Transverse colon (tissue), 4 donors: Measurements from ENCODE around the gene SLC19A1. TPM values are rescaled to one million over a fixed set of nuclear protein-coding genes. Genes with fewer than 3 reads are reported as not detected.
A peak's percentile ranks its signal among the peaks of the same experiment; 100 is the strongest.

Experiments
- DNase-seq: peaks from one replicate; pipeline ENCODE4 v3.0.0-alpha.2; 2019
- H3K27ac ChIP-seq, 4 donors: fragments of 200-600 bp; sonication (generic); 2 replicates each; pipeline ENCODE4 v1.5.1; 2016 to 2018; ENCODE audit warnings: inconsistent platforms in 4 of 4
- H3K27me3 ChIP-seq: fragments of 200-600 bp; sonication (generic); 2 replicates; pipeline ENCODE4 v1.5.1; 2017; ENCODE audit warnings: inconsistent platforms
- H3K36me3 ChIP-seq, 4 donors: fragments of 200-600 bp; sonication (generic); 2 replicates each; pipeline ENCODE4 v1.5.1; 2017 to 2019; ENCODE audit warnings: inconsistent platforms in 4 of 4
- H3K4me1 ChIP-seq, 4 donors: fragments of 200-600 bp; sonication (generic); 2 replicates each; pipeline ENCODE4 v1.5.1; 2017 to 2020; ENCODE audit warnings: inconsistent platforms in 4 of 4
- H3K4me3 ChIP-seq, 4 donors: fragments of 200-600 bp; sonication (generic); 1 replicate in 1 of 4; 2 replicates in 3 of 4; pipeline versions ENCODE4 v1.5.1 to v1.6.1; 2017 to 2019; ENCODE audit warnings: inconsistent platforms in 4 of 4
- H3K9me3 ChIP-seq, 2 donors: fragments of 200-600 bp; sonication (generic); 2 replicates each; pipeline ENCODE4 v1.5.1; 2017 to 2019; ENCODE audit warnings: inconsistent platforms in 2 of 2
- EP300 ChIP-seq: sonication (generic); formaldehyde crosslinking; IDR thresholded peaks from one replicate; pipeline ENCODE4 v1.6.1; 2017; ENCODE audit warnings: antibody characterized with exemption, low read depth
- POLR2A ChIP-seq: fragments of 450-650 bp; IDR thresholded peaks from one replicate; pipeline ENCODE4 v1.6.1; 2016; ENCODE audit warnings: antibody characterized with exemption, mild to moderate bottlenecking, moderate library complexity
- POLR2AphosphoS5 ChIP-seq, 3 donors: sonication (generic); formaldehyde crosslinking; IDR thresholded peaks; one replicate each; pipeline ENCODE4 v1.6.1; 2016; ENCODE audit warnings: antibody characterized with exemption in 3 of 3
- WGBS, 2 donors: methylation state at CpG; one replicate each; pipeline ENCODE4 v1.1.5; 2018; ENCODE audit warnings: low coverage in 1 of 2; 5-methylcytosine and 5-hydroxymethylcytosine counted together
- in situ Hi-C, 4 donors: fragments of 200-750 bp; cut with MboI; loops; one replicate each; pipeline versions ENCODE4 v1.15.0 to v1.15.1; 2017; ENCODE audit warnings: low sequenced_read_pairs in 3 of 4, low pct_ligation_motif_present in 1 of 4, low pct_unique_long_range_greater_than_20kb in 1 of 4
- intact Hi-C: fragments of 100-400 bp; cut with DNase I; formaldehyde crosslinking; loops from one replicate; pipeline ENCODE4 v1.15.1; 2023; ENCODE audit warnings: low total_unique reads
- total RNA-seq, 4 donors: library from RNA; depleted of rRNA; stranded (reverse); fragments of >200 nt; gene quantifications; one replicate each; pipeline ENCODE4 v1.1.0, GENCODE V29; 2016
- TF ChIP-seq, protein P1 (sequence below), 5 experiments: fragments of 200-600 bp in 3 of 5; fragments of 450-650 bp in 2 of 5; sonication (generic) in 3 of 5; IDR thresholded peaks; 1 replicate in 2 of 5; 2 replicates in 3 of 5; pipeline ENCODE4 v1.5.1; 2016 to 2017; ENCODE audit warnings: antibody characterized with exemption in 5 of 5, inconsistent platforms in 3 of 5, mild to moderate bottlenecking in 2 of 5, moderate library complexity in 1 of 5

The SLC19A1 gene
- total RNA-seq, 4 donors from 2014 or later = 8.3 to 24.1 (median 17.3) TPM

DNA sequence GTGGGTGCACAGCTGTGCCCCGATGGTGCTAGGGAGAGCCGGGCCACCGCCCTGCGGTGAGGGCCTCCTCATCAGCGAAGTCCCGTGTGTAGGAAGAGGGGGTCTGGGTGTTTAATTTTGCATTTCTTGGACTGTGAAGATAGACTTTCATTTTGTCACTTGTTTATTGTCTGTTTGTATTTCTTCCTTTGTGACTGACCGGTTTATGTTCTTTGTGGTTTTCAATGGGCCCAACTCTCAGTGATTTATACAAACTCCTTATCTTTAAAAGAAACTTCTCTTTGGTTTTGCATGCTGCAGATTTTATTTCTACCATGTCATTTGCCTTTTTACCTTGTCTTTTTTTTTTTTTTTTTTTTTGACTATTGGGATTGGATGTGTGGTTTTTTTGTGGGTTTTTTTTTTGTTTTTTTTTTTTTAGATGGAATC lies 72.1 kb downstream of the SLC19A1 start:
- TF ChIP-seq POLR2A (no peak), POLR2AphosphoS5 (IDR thresholded peaks at IDR 0.05) (no peak), EP300 (no peak)
- TF ChIP-seq, protein P1, sequence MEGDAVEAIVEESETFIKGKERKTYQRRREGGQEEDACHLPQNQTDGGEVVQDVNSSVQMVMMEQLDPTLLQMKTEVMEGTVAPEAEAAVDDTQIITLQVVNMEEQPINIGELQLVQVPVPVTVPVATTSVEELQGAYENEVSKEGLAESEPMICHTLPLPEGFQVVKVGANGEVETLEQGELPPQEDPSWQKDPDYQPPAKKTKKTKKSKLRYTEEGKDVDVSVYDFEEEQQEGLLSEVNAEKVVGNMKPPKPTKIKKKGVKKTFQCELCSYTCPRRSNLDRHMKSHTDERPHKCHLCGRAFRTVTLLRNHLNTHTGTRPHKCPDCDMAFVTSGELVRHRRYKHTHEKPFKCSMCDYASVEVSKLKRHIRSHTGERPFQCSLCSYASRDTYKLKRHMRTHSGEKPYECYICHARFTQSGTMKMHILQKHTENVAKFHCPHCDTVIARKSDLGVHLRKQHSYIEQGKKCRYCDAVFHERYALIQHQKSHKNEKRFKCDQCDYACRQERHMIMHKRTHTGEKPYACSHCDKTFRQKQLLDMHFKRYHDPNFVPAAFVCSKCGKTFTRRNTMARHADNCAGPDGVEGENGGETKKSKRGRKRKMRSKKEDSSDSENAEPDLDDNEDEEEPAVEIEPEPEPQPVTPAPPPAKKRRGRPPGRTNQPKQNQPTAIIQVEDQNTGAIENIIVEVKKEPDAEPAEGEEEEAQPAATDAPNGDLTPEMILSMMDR (IDR thresholded peaks at IDR 0.05) = no peak
- Histone ChIP-seq H3K27me3 (no peaks in the 10 kb centered on the region), H3K9me3 (no peaks in the 10 kb centered on the region), H3K36me3 (no peaks in the 10 kb centered on the region), H3K27ac (peak overlapping the region; percentile 62 to 81 (median 79)), H3K4me3 (no peak overlapping the region), H3K4me1 (peaks cover 6 to 33% (median 13%) of the 10 kb centered on the region in 4 donors)
- WGBS, 2 donors = 45 to 59% methylated on average over 1 to 7 of the region's 7 CpGs
- in situ Hi-C loops = loop anchor here in 3 of 4 donors (10.0 to 25.0 kb wide), 3 partner anchors 125 to 308 kb away; partner anchors contain the start of gene POFUT2 (in 1 of the 3)
- intact Hi-C loops = no loop called here
- DNase-seq = no peak

DNA sequence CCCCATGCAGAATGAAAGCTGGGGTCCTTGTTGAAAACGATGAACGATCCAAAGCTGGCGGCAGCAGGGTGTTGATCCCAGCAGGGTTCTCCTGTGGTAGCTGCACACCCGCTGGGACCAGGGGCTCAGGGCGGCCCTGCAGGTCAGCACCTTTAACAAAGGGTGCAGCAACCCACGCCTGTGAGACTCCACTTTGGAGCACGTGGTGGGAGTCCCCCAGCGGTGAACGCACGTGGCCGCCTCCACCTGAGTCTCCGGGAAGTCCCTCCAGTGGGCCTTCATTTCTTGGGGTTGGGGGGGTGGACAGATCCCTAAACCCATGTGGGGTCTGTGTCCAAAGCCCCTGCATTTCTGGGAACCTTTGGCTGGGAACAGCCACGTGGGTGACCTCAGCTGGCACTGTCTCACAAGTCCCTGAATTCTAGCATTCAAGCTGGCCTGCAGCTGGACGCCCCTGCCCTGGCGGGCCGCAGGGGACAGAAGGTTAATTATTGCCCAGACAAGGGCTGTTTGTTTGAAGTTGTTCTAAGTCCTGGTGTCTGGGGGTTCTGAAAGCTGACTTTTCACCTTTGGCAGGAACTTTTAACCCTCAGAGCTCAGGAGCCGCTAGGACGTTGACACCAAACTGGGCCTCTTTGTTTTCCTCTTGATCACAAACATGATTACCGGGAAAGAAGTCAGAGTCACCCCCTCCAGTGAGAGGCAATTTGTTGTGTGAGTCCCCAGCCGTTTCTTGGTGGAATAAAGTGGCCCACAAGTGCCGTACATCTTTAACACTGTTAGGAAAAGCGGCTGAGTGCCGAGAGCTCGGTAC lies 72.8 kb downstream of the SLC19A1 start:
- WGBS, 2 donors = 62% methylated on average over 22 of the region's 24 CpGs; no CpG with 5 or more reads in 1 of the 2 donors
- no peak for DNase-seq

DNA sequence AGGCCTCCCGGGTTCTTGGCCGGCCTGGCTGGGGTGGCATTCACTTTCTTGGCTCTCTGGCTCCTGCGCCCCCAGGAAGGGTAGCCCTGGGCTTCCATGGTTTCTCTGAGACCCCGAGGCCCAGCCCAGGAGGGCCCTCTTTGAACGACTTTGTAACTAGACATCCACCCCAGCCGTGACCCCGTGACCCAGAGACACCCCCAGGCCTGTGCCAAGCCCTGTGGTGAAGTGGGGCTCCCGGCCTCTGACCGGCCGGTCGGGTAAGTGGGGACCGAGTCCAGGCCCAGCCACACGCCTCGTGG lies 73.3 kb downstream of the SLC19A1 start:
- in situ Hi-C loops (loop anchor here in 2 of 4 donors (25.0 kb wide), 2 partner anchors 182 to 307 kb away; partner anchors contain the start of gene POFUT2 (in 1 of the 2)), intact Hi-C loops (no loop called here)
- Histone ChIP-seq H3K4me1 (peaks cover 6 to 33% (median 13%) of the 10 kb centered on the region in 4 donors), H3K4me3 (no peak overlapping the region), H3K36me3 (no peaks in the 10 kb centered on the region), H3K27me3 (no peaks in the 10 kb centered on the region), H3K27ac (peak overlapping the region in 2 of 4 donors; percentile 62 to 81), H3K9me3 (no peaks in the 10 kb centered on the region)
- TF ChIP-seq, protein P1 (IDR thresholded peaks at IDR 0.05) = no peak
- no peak for TF ChIP-seq POLR2A
- no peak for TF ChIP-seq EP300
- no peak for TF ChIP-seq POLR2AphosphoS5 (IDR thresholded peaks at IDR 0.05)
- WGBS, 2 donors = 97% methylated on average over 14 of the region's 14 CpGs; no CpG with 5 or more reads in 1 of the 2 donors
- DNase-seq = no peak

More for the DNA sequence above, 72.8 kb downstream of the SLC19A1 start:
- no peaks in the 10 kb centered on the region for H3K36me3 ChIP-seq
- no peak overlapping the region for H3K4me3 ChIP-seq
- H3K9me3 ChIP-seq = no peaks in the 10 kb centered on the region
- TF ChIP-seq POLR2A (no peak), POLR2AphosphoS5 (IDR thresholded peaks at IDR 0.05) (no peak), EP300 (no peak)
- TF ChIP-seq, protein P1 (IDR thresholded peaks at IDR 0.05) = no peak
- peak overlapping the region; percentile 45 to 81 (median 70) for H3K27ac ChIP-seq
- in situ Hi-C loops = loop anchor here in 3 of 4 donors (10.0 to 25.0 kb wide), 3 partner anchors 125 to 307 kb away; partner anchors contain the start of gene POFUT2 (in 1 of the 3)
- H3K27me3 ChIP-seq = no peaks in the 10 kb centered on the region
- H3K4me1 ChIP-seq = peaks cover 6 to 33% (median 13%) of the 10 kb centered on the region in 4 donors
- intact Hi-C loops = no loop called here
